BLaER1 treated with 17β-estradiol and CSF1 and Interleukin-3, amounts not matched to agents 10 nM and 100 nM (cell line): ENCODE data around the gene MTREX.

Experiments used
- H3K27ac ChIP-seq, 11 experiments: shearing (Covaris generic); formaldehyde crosslinking; 2 replicates each; pipeline ENCODE4 v1.8.1; 2022
- H3K27me3 ChIP-seq, 11 experiments: shearing (Covaris generic); formaldehyde crosslinking; 2 replicates each; pipeline ENCODE4 v1.8.1; 2022
- H3K36me3 ChIP-seq, 11 experiments: shearing (Covaris generic); formaldehyde crosslinking; 2 replicates each; pipeline ENCODE4 v1.8.1; 2022
- H3K4me1 ChIP-seq, 10 experiments: shearing (Covaris generic); formaldehyde crosslinking; 2 replicates each; pipeline ENCODE4 v1.8.1; 2022
- H3K4me2 ChIP-seq, 11 experiments: shearing (Covaris generic); formaldehyde crosslinking; 2 replicates each; pipeline ENCODE4 v1.8.1; 2022
- H3K4me3 ChIP-seq, 10 experiments: shearing (Covaris generic); formaldehyde crosslinking; 2 replicates each; pipeline ENCODE4 v1.8.1; 2022
- H3K9ac ChIP-seq, 11 experiments: shearing (Covaris generic); formaldehyde crosslinking; 2 replicates each; pipeline ENCODE4 v1.8.1; 2022
- H3K9me3 ChIP-seq, 11 experiments: shearing (Covaris generic); formaldehyde crosslinking; replicated peaks in 1 of 11; 2 replicates each; pipeline ENCODE4 v1.8.1; 2022
- H4K20me1 ChIP-seq, 11 experiments: shearing (Covaris generic); formaldehyde crosslinking; 2 replicates each; pipeline ENCODE4 v1.8.1; 2022
- Cebpa-rat ChIP-seq, 11 experiments: shearing (Covaris generic); IDR thresholded peaks; 2 replicates each; pipeline ENCODE4 v1.8.1; 2022

Gene MTREX

DNA sequence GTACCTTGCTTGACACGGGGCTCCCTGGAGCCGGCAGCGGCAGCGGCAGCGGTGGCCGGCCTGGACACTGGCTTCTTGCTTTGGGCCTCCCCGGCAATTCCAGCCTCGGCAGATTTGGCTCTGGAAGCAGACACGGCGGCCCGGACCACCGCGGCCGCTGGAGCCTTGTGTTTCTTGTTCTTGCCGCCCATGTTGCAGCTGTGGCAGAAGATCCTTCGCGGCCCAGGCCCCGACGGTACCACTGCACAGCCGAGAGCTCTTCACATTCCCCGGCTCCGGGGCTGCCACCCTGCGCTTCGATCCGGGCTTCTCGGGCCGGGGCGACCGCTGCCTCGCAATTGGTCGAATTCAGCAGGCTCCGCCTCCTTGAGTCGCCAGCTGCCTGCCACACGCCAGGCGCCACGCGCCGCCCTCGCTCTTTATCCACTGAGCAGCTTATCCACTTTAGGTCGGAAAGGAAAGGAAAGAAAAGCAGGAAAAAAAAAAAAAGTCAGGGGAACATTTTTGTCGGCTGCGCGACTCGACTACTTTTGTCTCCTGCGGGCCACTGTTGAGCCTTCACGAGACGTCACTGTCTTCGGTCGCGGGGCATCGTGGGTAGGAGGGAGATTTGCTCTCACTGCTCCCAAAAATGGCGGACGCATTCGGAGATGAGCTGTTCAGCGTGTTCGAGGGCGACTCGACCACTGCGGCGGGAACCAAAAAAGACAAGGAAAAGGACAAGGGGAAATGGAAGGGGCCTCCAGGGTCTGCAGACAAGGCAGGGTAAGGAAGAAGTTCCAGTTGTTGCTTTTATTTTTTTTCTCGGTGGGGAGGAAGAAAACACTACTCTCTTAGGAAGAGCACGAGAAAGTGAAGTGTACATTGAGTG lies at the start of gene MTREX, which contains the start of gene DHX29:
Gene MTREX, plus strand, starts transcription at position 607 of the 871 bp plus-strand sequence. Its CDS starts 25 bp downstream, at position 632.
Gene DHX29, minus strand, starts transcription at position 312 of the 871 bp plus-strand sequence. Its CDS starts 121 bp downstream, at position 191.
- peak within 1 kb of the TSS; percentile 91 to 98 (median 95) for H3K9ac ChIP-seq
- H3K4me1 ChIP-seq: peaks cover 46 to 71% (median 61%) of the 10 kb centered on the region in 10 experiments
- peak within 1 kb of the TSS; percentile 72 to 96 (median 84) for H3K4me3 ChIP-seq
- peaks cover 8 to 72% (median 54%) of the 10 kb centered on the region in 11 experiments; a peak in 16 of 22 replicates for H4K20me1 ChIP-seq
- peaks cover 0 to 7% (median 2%) of the 10 kb centered on the region in 11 experiments; a peak in 10 of 22 replicates for H3K9me3 ChIP-seq
- no peaks in the 10 kb centered on the region for H3K27me3 ChIP-seq
- peak within 1 kb of the TSS; percentile 90 to 99 (median 95) for H3K27ac ChIP-seq
- H3K36me3 ChIP-seq: peaks cover under 1 to 42% (median 26%) of the 10 kb centered on the region in 11 experiments; a peak in 19 of 22 replicates
- no peak for TF ChIP-seq Cebpa-rat (IDR thresholded peaks at IDR 0.05)
- H3K4me2 ChIP-seq: peak within 1 kb of the TSS; percentile 86 to 97 (median 90)

DNA sequence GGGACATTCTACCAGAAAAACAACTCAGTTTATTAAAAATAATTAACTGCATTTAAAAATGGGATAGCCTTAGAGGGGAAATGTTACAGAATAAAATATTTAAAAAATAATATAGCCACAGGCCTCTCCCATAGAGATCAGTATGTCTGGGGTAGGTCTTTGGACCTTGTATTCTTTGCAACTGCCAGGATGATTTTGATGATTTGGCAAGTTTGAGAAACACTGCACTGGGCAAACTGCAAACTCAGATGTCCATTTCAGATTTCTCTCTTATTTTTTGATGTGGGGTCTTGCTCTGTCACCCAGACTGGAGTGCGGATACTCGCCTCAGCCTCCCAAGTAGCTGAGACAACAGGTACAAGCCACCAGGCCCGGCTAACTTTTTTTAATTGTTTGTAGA lies 49.5 kb upstream of the MTREX start:
- H3K27me3 ChIP-seq: no peaks in the 10 kb centered on the region
- H3K4me2 ChIP-seq: no peak overlapping the region
- no peaks in the 10 kb centered on the region; a peak in 1 of 22 replicates for H4K20me1 ChIP-seq
- no peaks in the 10 kb centered on the region for H3K4me1 ChIP-seq
- TF ChIP-seq Cebpa-rat (IDR thresholded peaks at IDR 0.05): no peak
- H3K9ac ChIP-seq: no peak overlapping the region
- no peaks in the 10 kb centered on the region for H3K9me3 ChIP-seq
- H3K36me3 ChIP-seq: peaks cover 74 to 95% (median 86%) of the 10 kb centered on the region in 11 experiments
- no peak overlapping the region for H3K4me3 ChIP-seq
- no peak overlapping the region for H3K27ac ChIP-seq

DNA sequence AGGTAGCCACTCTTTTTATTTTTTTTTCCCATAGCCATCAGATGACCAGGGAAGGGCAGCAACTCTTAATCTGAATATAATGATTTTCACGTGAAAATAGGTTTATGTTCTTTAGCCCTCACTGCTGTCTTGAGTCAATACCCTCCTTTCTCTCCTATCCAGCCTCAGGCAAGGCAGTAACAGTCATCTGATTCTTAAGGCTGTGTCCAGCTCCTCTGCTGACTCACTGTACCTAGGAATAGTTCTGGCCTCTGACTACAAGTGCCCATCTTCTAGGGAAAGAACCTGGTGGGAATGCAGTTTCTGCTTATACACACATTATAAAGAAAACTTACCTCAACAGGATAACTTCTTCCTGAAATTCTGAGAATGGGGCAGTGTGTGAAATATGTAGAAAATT lies 31.0 kb upstream of the MTREX start:
- Histone ChIP-seq H3K4me1 (no peaks in the 10 kb centered on the region), H4K20me1 (no peaks in the 10 kb centered on the region), H3K9me3 (no peaks in the 10 kb centered on the region), H3K27me3 (no peaks in the 10 kb centered on the region), H3K4me3 (no peak overlapping the region), H3K4me2 (no peak overlapping the region), H3K36me3 (peaks cover 93 to 100% (median 98%) of the 10 kb centered on the region in 11 experiments), H3K27ac (no peak overlapping the region), H3K9ac (no peak overlapping the region)
- no peak for TF ChIP-seq Cebpa-rat (IDR thresholded peaks at IDR 0.05)

DNA sequence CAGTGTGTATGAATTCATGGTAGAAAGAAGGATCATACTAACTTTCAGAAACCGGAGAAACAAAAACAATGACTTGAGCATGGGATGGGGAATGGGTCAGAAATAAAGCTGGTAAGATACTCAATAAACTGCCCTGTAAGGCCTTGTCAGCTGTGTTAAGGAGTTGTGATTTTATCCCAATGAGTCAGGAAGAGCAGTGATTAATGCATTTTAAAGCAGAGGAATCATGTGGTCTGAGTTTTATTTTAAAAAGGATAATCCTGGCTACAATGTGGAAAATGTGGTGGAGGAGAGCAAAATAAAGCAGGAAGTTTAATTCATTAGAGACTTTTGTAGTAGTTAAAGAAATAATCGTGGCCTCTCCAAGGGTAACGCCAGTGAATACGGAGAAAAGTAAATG lies 29.0 kb upstream of the MTREX start:
- no peaks in the 10 kb centered on the region for H4K20me1 ChIP-seq
- no peak for TF ChIP-seq Cebpa-rat (IDR thresholded peaks at IDR 0.05)
- H3K9ac ChIP-seq: no peak overlapping the region
- H3K9me3 ChIP-seq: no peaks in the 10 kb centered on the region
- H3K36me3 ChIP-seq: peaks cover 96 to 100% (median 98%) of the 10 kb centered on the region in 11 experiments
- H3K4me3 ChIP-seq: no peak overlapping the region
- no peak overlapping the region for H3K4me2 ChIP-seq
- H3K4me1 ChIP-seq: no peaks in the 10 kb centered on the region
- no peaks in the 10 kb centered on the region for H3K27me3 ChIP-seq
- no peak overlapping the region for H3K27ac ChIP-seq

DNA sequence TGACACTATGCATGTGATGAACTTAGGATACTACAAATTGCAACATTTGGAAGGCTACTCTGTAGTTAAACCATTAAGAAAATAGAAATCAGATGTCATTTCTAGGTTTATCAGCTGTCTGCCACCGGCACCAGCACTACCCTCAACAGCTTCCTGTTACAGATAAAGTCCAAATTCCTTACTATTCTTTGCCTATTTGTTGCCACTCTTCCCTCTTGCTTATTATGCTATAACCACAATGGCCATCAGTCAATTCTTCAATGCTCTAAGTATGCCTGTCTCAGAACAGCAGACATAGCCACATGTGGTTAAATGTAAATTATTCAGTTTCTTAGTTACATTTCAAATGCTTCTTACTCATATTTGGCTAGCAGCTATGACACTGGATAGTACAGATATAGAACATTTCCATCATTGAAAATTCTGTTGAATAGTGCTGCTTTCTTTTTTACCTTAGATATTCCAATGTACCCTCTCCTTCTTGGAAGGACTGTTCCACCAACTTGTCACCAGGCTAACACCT lies 21.3 kb upstream of the MTREX start:
- Histone ChIP-seq H3K9me3 (no peaks in the 10 kb centered on the region), H4K20me1 (no peaks in the 10 kb centered on the region), H3K27ac (no peak overlapping the region), H3K27me3 (no peaks in the 10 kb centered on the region), H3K4me3 (no peak overlapping the region), H3K4me2 (no peak overlapping the region), H3K36me3 (peaks cover 91 to 100% (median 96%) of the 10 kb centered on the region in 11 experiments), H3K4me1 (no peaks in the 10 kb centered on the region), H3K9ac (no peak overlapping the region)
- TF ChIP-seq Cebpa-rat (IDR thresholded peaks at IDR 0.05): no peak

DNA sequence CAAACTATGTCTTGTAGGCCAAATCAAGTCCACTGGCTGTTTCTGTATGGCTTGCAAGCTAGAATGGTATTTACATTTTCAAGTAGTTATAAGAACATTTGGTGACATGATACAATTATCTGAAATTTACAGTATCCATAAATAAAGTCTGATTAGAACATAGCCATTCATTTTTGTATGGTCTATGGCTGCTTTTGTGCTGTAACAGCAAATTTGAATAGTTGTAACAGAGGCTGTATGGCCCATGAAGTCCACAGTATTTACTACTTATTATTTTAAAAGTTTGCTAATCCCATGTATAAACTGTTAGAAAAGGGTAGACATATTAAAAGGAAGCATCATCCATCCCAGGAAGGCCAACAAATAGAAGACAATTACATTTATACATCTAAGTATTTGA lies 18.0 kb upstream of the MTREX start:
- Histone ChIP-seq H3K27ac (no peak overlapping the region), H4K20me1 (no peaks in the 10 kb centered on the region), H3K36me3 (peaks cover 92 to 100% (median 96%) of the 10 kb centered on the region in 11 experiments), H3K4me3 (no peak overlapping the region), H3K4me2 (no peak overlapping the region), H3K9me3 (peaks cover 0 to 2% (median 0%) of the 10 kb centered on the region in 11 experiments; a peak in 6 of 22 replicates), H3K4me1 (no peaks in the 10 kb centered on the region), H3K9ac (no peak overlapping the region), H3K27me3 (no peaks in the 10 kb centered on the region)
- no peak for TF ChIP-seq Cebpa-rat (IDR thresholded peaks at IDR 0.05)

DNA sequence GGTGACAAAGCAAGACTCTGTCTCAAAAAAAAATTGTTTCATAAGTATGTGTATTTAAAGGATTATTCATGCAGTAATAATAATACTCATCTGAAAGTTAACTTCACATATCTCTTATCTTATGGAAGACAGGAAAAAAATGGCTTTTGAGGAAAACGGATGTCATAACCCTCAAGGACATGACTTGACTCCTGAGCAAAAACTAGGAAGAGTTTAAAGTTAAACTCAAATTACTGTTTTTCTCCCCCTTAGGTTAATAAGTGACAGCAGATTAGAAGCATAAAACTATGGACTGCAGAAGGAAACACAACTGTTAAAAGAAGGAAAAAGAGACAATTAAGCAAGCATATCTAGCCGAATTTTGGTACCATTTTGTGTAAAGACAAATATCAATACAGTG lies 16.8 kb upstream of the MTREX start:
- no peak overlapping the region for H3K9ac ChIP-seq
- H3K4me1 ChIP-seq: no peaks in the 10 kb centered on the region
- H3K4me3 ChIP-seq: no peak overlapping the region
- H3K27me3 ChIP-seq: no peaks in the 10 kb centered on the region
- H3K27ac ChIP-seq: no peak overlapping the region
- peaks cover 92 to 100% (median 96%) of the 10 kb centered on the region in 11 experiments for H3K36me3 ChIP-seq
- H4K20me1 ChIP-seq: no peaks in the 10 kb centered on the region
- H3K9me3 ChIP-seq: peaks cover 0 to 14% (median 5%) of the 10 kb centered on the region in 11 experiments; a peak in 10 of 22 replicates
- H3K4me2 ChIP-seq: no peak overlapping the region
- TF ChIP-seq Cebpa-rat (IDR thresholded peaks at IDR 0.05): no peak

DNA sequence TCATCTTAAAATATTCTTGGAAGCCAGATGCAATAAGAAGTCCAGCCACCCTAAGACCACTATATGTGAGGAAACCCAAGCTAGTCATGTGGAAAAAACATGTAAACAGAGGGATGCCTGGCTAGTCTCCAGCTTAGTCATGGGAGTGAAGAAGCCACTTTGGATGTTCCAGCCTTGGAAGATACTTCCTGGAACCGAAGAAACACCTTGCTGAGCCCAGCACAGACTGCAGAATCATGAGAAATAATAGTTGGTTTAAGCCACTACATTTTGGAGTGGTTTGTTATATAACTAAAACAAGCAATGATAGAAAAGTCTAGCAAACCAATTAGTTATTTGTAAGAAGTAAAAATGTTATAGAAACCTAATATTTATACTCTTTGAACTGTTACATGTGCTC lies 12.9 kb upstream of the MTREX start:
- Histone ChIP-seq H3K9ac (no peak overlapping the region), H3K4me3 (no peak overlapping the region), H3K4me2 (no peak overlapping the region), H4K20me1 (peaks cover 0 to 6% (median 0%) of the 10 kb centered on the region in 11 experiments; a peak in 3 of 22 replicates), H3K27me3 (no peaks in the 10 kb centered on the region), H3K9me3 (peaks cover 0 to 23% (median 7%) of the 10 kb centered on the region in 11 experiments; a peak in 11 of 22 replicates), H3K4me1 (no peaks in the 10 kb centered on the region), H3K27ac (no peak overlapping the region), H3K36me3 (peaks cover 83 to 99% (median 93%) of the 10 kb centered on the region in 11 experiments)
- no peak for TF ChIP-seq Cebpa-rat (IDR thresholded peaks at IDR 0.05)

DNA sequence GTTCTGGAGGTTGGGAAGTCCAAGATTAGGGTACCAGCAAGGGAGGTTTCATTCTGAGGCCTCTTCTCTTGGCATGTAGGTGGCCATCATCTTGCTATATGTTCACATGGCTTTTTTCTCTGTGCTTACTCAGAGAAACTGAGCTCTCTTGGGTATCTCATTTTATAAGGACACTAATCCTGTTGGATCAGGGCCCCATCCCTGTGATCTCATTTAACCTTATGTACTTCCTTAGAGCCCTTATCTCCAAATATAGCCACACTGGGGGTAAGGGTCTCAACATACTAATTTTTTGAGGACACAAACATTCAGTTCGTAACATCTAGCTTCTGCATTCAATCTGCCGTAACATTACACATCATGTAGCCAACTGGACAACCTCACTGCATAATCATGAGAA lies 6.9 kb upstream of the MTREX start:
- Histone ChIP-seq H4K20me1 (peaks cover 0 to 40% (median 11%) of the 10 kb centered on the region in 11 experiments; a peak in 8 of 22 replicates), H3K4me1 (peaks cover 14 to 31% (median 27%) of the 10 kb centered on the region in 10 experiments), H3K4me2 (no peak overlapping the region), H3K27ac (no peak overlapping the region), H3K9me3 (peaks cover 7 to 43% (median 16%) of the 10 kb centered on the region in 11 experiments), H3K36me3 (peaks cover 51 to 77% (median 58%) of the 10 kb centered on the region in 11 experiments), H3K27me3 (no peaks in the 10 kb centered on the region), H3K9ac (no peak overlapping the region), H3K4me3 (no peak overlapping the region)
- no peak for TF ChIP-seq Cebpa-rat (IDR thresholded peaks at IDR 0.05)
